Measurements from ENCODE around the gene ST6GALNAC3. TPM values are rescaled to one million over a fixed set of nuclear protein-coding genes. Genes with fewer than 3 reads are reported as not detected.
A peak's percentile ranks its signal among the peaks of the same experiment; 100 is the strongest.

ST6GALNAC3 gene
- total RNA-seq, 2 donors from 2014 or later, result 6.3 to 7.6 TPM

- TF ChIP-seq, protein P1, sequence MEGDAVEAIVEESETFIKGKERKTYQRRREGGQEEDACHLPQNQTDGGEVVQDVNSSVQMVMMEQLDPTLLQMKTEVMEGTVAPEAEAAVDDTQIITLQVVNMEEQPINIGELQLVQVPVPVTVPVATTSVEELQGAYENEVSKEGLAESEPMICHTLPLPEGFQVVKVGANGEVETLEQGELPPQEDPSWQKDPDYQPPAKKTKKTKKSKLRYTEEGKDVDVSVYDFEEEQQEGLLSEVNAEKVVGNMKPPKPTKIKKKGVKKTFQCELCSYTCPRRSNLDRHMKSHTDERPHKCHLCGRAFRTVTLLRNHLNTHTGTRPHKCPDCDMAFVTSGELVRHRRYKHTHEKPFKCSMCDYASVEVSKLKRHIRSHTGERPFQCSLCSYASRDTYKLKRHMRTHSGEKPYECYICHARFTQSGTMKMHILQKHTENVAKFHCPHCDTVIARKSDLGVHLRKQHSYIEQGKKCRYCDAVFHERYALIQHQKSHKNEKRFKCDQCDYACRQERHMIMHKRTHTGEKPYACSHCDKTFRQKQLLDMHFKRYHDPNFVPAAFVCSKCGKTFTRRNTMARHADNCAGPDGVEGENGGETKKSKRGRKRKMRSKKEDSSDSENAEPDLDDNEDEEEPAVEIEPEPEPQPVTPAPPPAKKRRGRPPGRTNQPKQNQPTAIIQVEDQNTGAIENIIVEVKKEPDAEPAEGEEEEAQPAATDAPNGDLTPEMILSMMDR (conservative IDR thresholded peaks at IDR 0.05), result no peak
- Histone ChIP-seq H3K9ac (ENCODE audit: extremely low read depth, low read length, poor library complexity, severe bottlenecking) (no peak overlapping the region), H3K4me1 (ENCODE audit: control insufficient read depth, insufficient read depth, low read length) (no peaks in the 10 kb centered on the region), H3K4me3 (ENCODE audit: low read length) (no peak overlapping the region), H3K27me3 (ENCODE audit: control insufficient read depth, insufficient read depth, low read length, poor library complexity, severe bottlenecking) (no peaks in the 10 kb centered on the region), H3K9me3 (ENCODE audit: control insufficient read depth, low read length) (peaks cover 8% of the 10 kb centered on the region), H3K27ac (ENCODE audit: low read depth, low read length) (no peak overlapping the region), H3K36me3 (ENCODE audit: control insufficient read depth, insufficient read depth, low read length) (no peaks in the 10 kb centered on the region)
- Mint-ChIP-seq H3K4me3 (no peak overlapping the region), H3K36me3 (ENCODE audit: low read depth) (no peaks in the 10 kb centered on the region), H3K4me1 (peaks cover 12% of the 10 kb centered on the region), H3K9me3 (peaks cover 14% of the 10 kb centered on the region), H3K27ac (no peak overlapping the region), H3K27me3 (ENCODE audit: insufficient read depth) (no peaks in the 10 kb centered on the region)
- no peak for DNase-seq
- 85 to 93% methylated on average over 3 of the region's 3 CpGs for WGBS, 2 experiments (ENCODE audit: insufficient coverage in 1 of 2, insufficient read length in 1 of 2)
Observed at GRCh38 chr1:76543495-76543894, 468.9 kb downstream of the ST6GALNAC3 start.

- TF ChIP-seq, protein P1 (conservative IDR thresholded peaks at IDR 0.05), result no peak
- Histone ChIP-seq H3K9me3 (ENCODE audit: control insufficient read depth, low read length) (no peaks in the 10 kb centered on the region), H3K36me3 (ENCODE audit: control insufficient read depth, insufficient read depth, low read length) (no peaks in the 10 kb centered on the region), H3K4me1 (ENCODE audit: control insufficient read depth, insufficient read depth, low read length) (no peaks in the 10 kb centered on the region), H3K27ac (ENCODE audit: low read depth, low read length) (no peak overlapping the region), H3K9ac (ENCODE audit: extremely low read depth, low read length, poor library complexity, severe bottlenecking) (no peak overlapping the region), H3K4me3 (ENCODE audit: low read length) (no peak overlapping the region), H3K27me3 (ENCODE audit: control insufficient read depth, insufficient read depth, low read length, poor library complexity, severe bottlenecking) (no peaks in the 10 kb centered on the region)
- Mint-ChIP-seq H3K36me3 (ENCODE audit: low read depth) (no peaks in the 10 kb centered on the region), H3K4me1 (peaks cover 10% of the 10 kb centered on the region), H3K4me3 (no peak overlapping the region), H3K27me3 (ENCODE audit: insufficient read depth) (no peaks in the 10 kb centered on the region), H3K9me3 (no peaks in the 10 kb centered on the region), H3K27ac (no peak overlapping the region)
- WGBS, 2 experiments (ENCODE audit: insufficient coverage in 1 of 2, insufficient read length in 1 of 2), result 92 to 100% methylated on average over 1 to 3 of the region's 3 CpGs
- DNase-seq, result no peak
Observed at GRCh38 chr1:76546354-76546933, 471.9 kb downstream of the ST6GALNAC3 start.

DNA sequence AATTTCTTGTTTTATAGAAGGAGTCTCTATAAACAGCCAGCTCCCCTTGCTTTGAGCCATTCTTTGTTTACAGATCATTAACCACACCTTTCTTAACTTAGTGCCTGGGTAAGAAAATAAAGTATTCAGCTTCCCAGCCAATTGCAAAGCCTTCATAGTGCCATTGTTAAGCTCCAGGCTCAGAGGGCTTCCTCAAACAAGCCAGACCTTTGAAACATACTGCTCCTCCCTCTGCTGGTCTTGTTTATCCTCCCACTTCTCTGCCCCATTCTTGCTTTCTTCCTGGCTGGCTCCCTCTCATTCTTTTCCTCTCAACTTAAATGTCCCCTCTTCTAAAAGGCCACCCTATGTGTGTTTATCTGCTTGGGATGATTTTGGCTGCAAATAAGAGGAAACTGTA lies 473.4 kb downstream of the ST6GALNAC3 start:
- DNase-seq, result peak; percentile 55
- Mint-ChIP-seq H3K9me3 (no peaks in the 10 kb centered on the region), H3K27me3 (ENCODE audit: insufficient read depth) (no peaks in the 10 kb centered on the region), H3K4me1 (peaks cover 10% of the 10 kb centered on the region), H3K36me3 (ENCODE audit: low read depth) (no peaks in the 10 kb centered on the region), H3K4me3 (no peak overlapping the region), H3K27ac (peak overlapping the region; percentile 45)
- Histone ChIP-seq H3K4me1 (ENCODE audit: control insufficient read depth, insufficient read depth, low read length) (no peaks in the 10 kb centered on the region), H3K27ac (ENCODE audit: low read depth, low read length) (no peak overlapping the region), H3K27me3 (ENCODE audit: control insufficient read depth, insufficient read depth, low read length, poor library complexity, severe bottlenecking) (no peaks in the 10 kb centered on the region), H3K9me3 (ENCODE audit: control insufficient read depth, low read length) (no peaks in the 10 kb centered on the region), H3K36me3 (ENCODE audit: control insufficient read depth, insufficient read depth, low read length) (no peaks in the 10 kb centered on the region), H3K9ac (ENCODE audit: extremely low read depth, low read length, poor library complexity, severe bottlenecking) (no peak overlapping the region), H3K4me3 (ENCODE audit: low read length) (no peak overlapping the region)
- TF ChIP-seq, protein P1 (conservative IDR thresholded peaks at IDR 0.05), result peak; percentile 62
